ENCODE measurements around the gene AEBP1. TPM values are rescaled to one million over a fixed set of nuclear protein-coding genes. Genes with fewer than 3 reads are reported as not detected.

The AEBP1 gene
- total RNA-seq, 4 donors from 2014 or later, result 71.0 to 234 (median 156) TPM

GRCh38 chr7:44098092-44099068, 5.8 kb upstream of the AEBP1 start:
- WGBS, result 87% methylated on average over 6 of the region's 6 CpGs
- TF ChIP-seq POLR2A (IDR thresholded peaks at IDR 0.05; ENCODE audit: low read depth), result no peak
- TF ChIP-seq POLR2AphosphoS5 (IDR thresholded peaks at IDR 0.05), result no peak
- no peak for TF ChIP-seq EP300 (IDR thresholded peaks at IDR 0.05)
- no peak for TF ChIP-seq CTCF (IDR thresholded peaks at IDR 0.05)
- no peak overlapping the region for H3K4me3 ChIP-seq
- intact Hi-C loops (cut with DNase I), result no loop called here
- no peaks in the 10 kb centered on the region for H3K27me3 ChIP-seq
- DNase-seq (ENCODE audit: extremely low spot score), result no peak
- no peak overlapping the region for H3K27ac ChIP-seq (replicated peaks in 1 of 4)
- peaks cover 5 to 45% (median 42%) of the 10 kb centered on the region in 4 donors for H3K4me1 ChIP-seq
- no peaks in the 10 kb centered on the region for H3K36me3 ChIP-seq
- no peaks in the 10 kb centered on the region for H3K9me3 ChIP-seq

GRCh38 chr7:44099669-44100068, 4.5 kb upstream of the AEBP1 start:
- no peak for TF ChIP-seq EP300 (IDR thresholded peaks at IDR 0.05)
- TF ChIP-seq CTCF (IDR thresholded peaks at IDR 0.05), result no peak
- Histone ChIP-seq H3K4me1 (peaks cover 10 to 50% (median 46%) of the 10 kb centered on the region in 4 donors), H3K9me3 (no peaks in the 10 kb centered on the region), H3K27ac (replicated peaks in 1 of 4) (peak overlapping the region; percentile 78 to 94 (median 90)), H3K36me3 (no peaks in the 10 kb centered on the region), H3K4me3 (no peak overlapping the region), H3K27me3 (no peaks in the 10 kb centered on the region)
- DNase-seq (ENCODE audit: extremely low spot score), result no peak
- WGBS, result 54% methylated on average over 4 of the region's 4 CpGs
- intact Hi-C loops (cut with DNase I), result no loop called here

GRCh38 chr7:44100458-44101302, 3.5 kb upstream of the AEBP1 start:
- intact Hi-C loops (cut with DNase I), result no loop called here
- H3K9me3 ChIP-seq, result no peaks in the 10 kb centered on the region
- WGBS, result 52% methylated on average over 6 of the region's 10 CpGs
- H3K36me3 ChIP-seq, result no peaks in the 10 kb centered on the region
- H3K4me1 ChIP-seq, result peaks cover 17 to 50% (median 46%) of the 10 kb centered on the region in 4 donors
- no peak for DNase-seq (ENCODE audit: extremely low spot score)
- TF ChIP-seq CTCF (IDR thresholded peaks at IDR 0.05) (peak in 1 of 3 experiments; percentile 4), POLR2A (IDR thresholded peaks at IDR 0.05; ENCODE audit: low read depth) (no peak)
- H3K4me3 ChIP-seq, result no peak overlapping the region
- H3K27ac ChIP-seq (replicated peaks in 1 of 4), result peak overlapping the region; percentile 78 to 94 (median 90)
- H3K27me3 ChIP-seq, result no peaks in the 10 kb centered on the region

GRCh38 chr7:44101303-44101965, 2.7 kb upstream of the AEBP1 start:
- H3K27ac ChIP-seq (replicated peaks in 1 of 4), result peak overlapping the region; percentile 78 to 94 (median 90)
- no peak for DNase-seq (ENCODE audit: extremely low spot score)
- H3K36me3 ChIP-seq, result peaks cover 0 to 1% (median 0%) of the 10 kb centered on the region in 4 donors
- H3K27me3 ChIP-seq, result no peaks in the 10 kb centered on the region
- WGBS, result 100% methylated on average over 1 of the region's 3 CpGs
- H3K9me3 ChIP-seq, result no peaks in the 10 kb centered on the region
- no peak overlapping the region for H3K4me3 ChIP-seq
- TF ChIP-seq POLR2A (IDR thresholded peaks at IDR 0.05; ENCODE audit: low read depth), result no peak
- no peak for TF ChIP-seq EP300 (IDR thresholded peaks at IDR 0.05)
- no peak for TF ChIP-seq CTCF (IDR thresholded peaks at IDR 0.05)
- TF ChIP-seq POLR2AphosphoS5 (IDR thresholded peaks at IDR 0.05), result no peak
- peaks cover 23 to 56% (median 51%) of the 10 kb centered on the region in 4 donors for H3K4me1 ChIP-seq
- intact Hi-C loops (cut with DNase I), result no loop called here

Data from esophagus muscularis mucosa (tissue), 4 donors.